Measurements from ENCODE around the gene FADS3. TPM values are rescaled to one million over a fixed set of nuclear protein-coding genes. Genes with fewer than 3 reads are reported as not detected.

FADS3 gene
- total and polyA plus RNA-seq, 9 of the 15 experiments (the other 6 are each of a cell fraction or from before 2014, with no cell fraction given), result 0.97 to 148 (median 92.7) TPM

GRCh38 chr11:61891331-61892084 lies at the start of gene FADS3 (continued):
- no peak for TF ChIP-seq ATF6 (CRISPR knock-in tag; IDR thresholded peaks at IDR 0.05)
- TF ChIP-seq MLX (CRISPR knock-in tag; conservative IDR thresholded peaks at IDR 0.05), result no peak
- no peak for TF ChIP-seq ZNF408 (CRISPR knock-in tag; IDR thresholded peaks at IDR 0.05; ENCODE audit: low read depth)
- TF ChIP-seq KLF13 (tag; IDR thresholded peaks at IDR 0.05; ENCODE audit: borderline replicate concordance, low read depth), result peak; percentile 67; the same call in 1 of the 2 replicates
- TF ChIP-seq PRDM10 (IDR thresholded peaks at IDR 0.05; ENCODE audit: partially characterized antibody), result no peak
- no peak for TF ChIP-seq EHMT2 (IDR thresholded peaks at IDR 0.05)
- no peak for TF ChIP-seq ZNF41 (CRISPR knock-in tag; conservative IDR thresholded peaks at IDR 0.05)
- no peak for TF ChIP-seq HSF4 (CRISPR knock-in tag; IDR thresholded peaks at IDR 0.05; ENCODE audit: borderline replicate concordance)
- no peak for TF ChIP-seq RBM17 (IDR thresholded peaks at IDR 0.05; ENCODE audit: borderline replicate concordance, low read depth, low read length)
- TF ChIP-seq POLR2H (tag; IDR thresholded peaks at IDR 0.05; ENCODE audit: low read depth), result no peak
- TF ChIP-seq MEIS2 (IDR thresholded peaks at IDR 0.05; ENCODE audit: partially characterized antibody), result no peak
- TF ChIP-seq ZNF436 (CRISPR knock-in tag; IDR thresholded peaks at IDR 0.05), result no peak
- TF ChIP-seq TFAP4 (CRISPR knock-in tag; IDR thresholded peaks at IDR 0.05; ENCODE audit: borderline replicate concordance), result peak; percentile 50; the same call in 1 of the 2 replicates
- no peak for TF ChIP-seq CEBPG (CRISPR knock-in tag; IDR thresholded peaks at IDR 0.05)
- TF ChIP-seq CEBPG (tag; conservative IDR thresholded peaks at IDR 0.05 in 1 of 2, IDR thresholded peaks at IDR 0.05 in 1 of 2), result no peak
- TF ChIP-seq ZNF655 (CRISPR knock-in tag; IDR thresholded peaks at IDR 0.05), result no peak
- no peak for TF ChIP-seq THRAP3 (IDR thresholded peaks at IDR 0.05; ENCODE audit: borderline replicate concordance)
- TF ChIP-seq MED1 (CRISPR knock-in tag; IDR thresholded peaks at IDR 0.05; ENCODE audit: borderline replicate concordance), result no peak

Data from K562 (cell line).